B cell (primary cell): ENCODE data around the gene DKK3. TPM values are rescaled to one million over a fixed set of nuclear protein-coding genes. Genes with fewer than 3 reads are reported as not detected.

Experiments
- ATAC-seq: fragments of 200-7000 bp; cut with Tn5 transposase; one replicate; pipeline ENCODE4 v1.10.0; 2021; ENCODE audit warnings: low read depth, mild to moderate bottlenecking, moderate number of reproducible peaks, moderate library complexity
- CTCF ChIA-PET: fragments of 350-600 bp; sonication (Branson Sonifier 250); formaldehyde crosslinking; loops from one replicate; lab custom pipeline; 2021; ENCODE audit warnings: antibody characterized with exemption, inconsistent platforms; lab: Charles Lee
- POLR2A ChIA-PET: fragments of 350-600 bp; sonication (Branson Sonifier 250); formaldehyde crosslinking; loops from one replicate; lab custom pipeline; 2021; ENCODE audit warnings: antibody characterized with exemption; lab: Charles Lee
- DNase-seq: peaks from one replicate; pipeline ENCODE4 v3.0.0; 2013
- H2AFZ ChIP-seq: 2 replicates; pipeline ENCODE4 v1.6.1; 2012; ENCODE audit warnings: mild to moderate bottlenecking, low read depth, low read length; ENCODE audit not compliant: insufficient read depth, poor library complexity, severe bottlenecking
- H3K27ac ChIP-seq, 2 donors: 1 replicate in 1 of 2; 2 replicates in 1 of 2; pipeline ENCODE4 v1.5.1; 2012 to 2013; ENCODE audit warnings: low read length in 2 of 2, mild to moderate bottlenecking in 2 of 2, moderate library complexity in 1 of 2
- H3K27me3 ChIP-seq, 4 experiments: fragments of 200-600 bp in 1 of 4; sonication (generic) in 1 of 4; replicated peaks in 1 of 4; 1 replicate in 2 of 4; 2 replicates in 2 of 4; pipeline versions ENCODE4 v1.6.1 to v1.7.0; 2013 to 2016; ENCODE audit warnings: low read length in 3 of 4, mild to moderate bottlenecking in 2 of 4, mixed read lengths in 1 of 4, moderate library complexity in 1 of 4; ENCODE audit not compliant: insufficient read depth in 4 of 4, control insufficient read depth in 3 of 4; ENCODE audit errors: control extremely low read depth in 1 of 4
- H3K36me3 ChIP-seq, 2 experiments: replicated peaks in 1 of 2; 1 replicate in 1 of 2; 2 replicates in 1 of 2; pipeline versions ENCODE4 v1.6.1 to v1.7.1; 2013; ENCODE audit warnings: low read length in 1 of 2; ENCODE audit not compliant: insufficient read depth in 2 of 2, control insufficient read depth in 1 of 2; ENCODE audit errors: control extremely low read depth in 1 of 2, extremely low read depth in 1 of 2
- H3K4me1 ChIP-seq, 2 donors: fragments of 200-600 bp in 1 of 2; sonication (generic) in 1 of 2; 1 replicate in 1 of 2; 2 replicates in 1 of 2; pipeline versions ENCODE4 v1.5.1 to v1.6.1; 2013 to 2017; ENCODE audit warnings: low read length in 2 of 2; ENCODE audit not compliant: control insufficient read depth in 2 of 2, insufficient read depth in 2 of 2
- H3K4me2 ChIP-seq: replicated peaks from 2 replicates; pipeline ENCODE3; 2012; ENCODE audit warnings: mild to moderate bottlenecking, low read depth, low read length; ENCODE audit not compliant: poor library complexity, severe bottlenecking
- H3K4me3 ChIP-seq, 5 experiments: fragments of 200-600 bp in 1 of 5; sonication (generic) in 1 of 5; 1 replicate in 3 of 5; 2 replicates in 2 of 5; pipeline versions ENCODE4 v1.5.1 to v1.7.0; 2011 to 2016; ENCODE audit warnings: low read length in 4 of 5, mild to moderate bottlenecking in 4 of 5, low read depth in 2 of 5, control low read depth in 1 of 5, moderate library complexity in 1 of 5; ENCODE audit not compliant: insufficient read depth in 1 of 5; ENCODE audit errors: control extremely low read depth in 1 of 5, extremely low read depth in 1 of 5
- H3K79me2 ChIP-seq: fragments of 200-600 bp; sonication (generic); one replicate; pipeline ENCODE4 v1.6.0; 2016; ENCODE audit warnings: low read length; ENCODE audit not compliant: control insufficient read depth, insufficient read depth
- H3K9ac ChIP-seq: fragments of 200-600 bp; sonication (generic); 2 replicates; pipeline ENCODE4 v1.6.1; 2017; ENCODE audit warnings: mild to moderate bottlenecking, low read length, moderate library complexity
- H3K9me3 ChIP-seq, 3 donors: one replicate each; pipeline versions ENCODE4 v1.6.1 to v1.7.1; 2013; ENCODE audit warnings: low read length in 2 of 3; ENCODE audit not compliant: control insufficient read depth in 2 of 3, insufficient read depth in 1 of 3; ENCODE audit errors: control extremely low read depth in 1 of 3
- H4K20me1 ChIP-seq: 2 replicates; pipeline ENCODE4 v1.6.0; 2012; ENCODE audit warnings: mild to moderate bottlenecking, low read length; ENCODE audit not compliant: insufficient read depth, control insufficient read depth, poor library complexity, severe bottlenecking
- H3K27ac Mint-ChIP-seq: one replicate; pipeline ENCODE4 v1.8.0; 2021; ENCODE audit warnings: mixed read lengths
- H3K27me3 Mint-ChIP-seq: one replicate; pipeline ENCODE4 v1.8.0; 2021; ENCODE audit warnings: mixed read lengths
- H3K4me1 Mint-ChIP-seq: one replicate; pipeline ENCODE4 v1.8.0; 2021; ENCODE audit warnings: mixed read lengths
- H3K4me3 Mint-ChIP-seq: one replicate; pipeline ENCODE4 v1.8.0; 2021; ENCODE audit warnings: mixed read lengths
- H3K9me3 Mint-ChIP-seq: one replicate; pipeline ENCODE4 v1.8.0; 2022; ENCODE audit warnings: mixed read lengths; ENCODE audit not compliant: insufficient read depth
- CTCF ChIP-seq: fragments of 200-600 bp; IDR thresholded peaks from one replicate; pipeline ENCODE4 v1.8.0; 2022; ENCODE audit warnings: antibody characterized with exemption, mild to moderate bottlenecking
- EZH2 ChIP-seq: IDR thresholded peaks from 2 replicates; pipeline ENCODE4 v1.6.1; 2012; ENCODE audit warnings: borderline replicate concordance, low read depth, mild to moderate bottlenecking, moderate library complexity, low read length; ENCODE audit not compliant: insufficient read depth, poor library complexity, severe bottlenecking
- WGBS: methylation state at CpG from one replicate; pipeline ENCODE4 v1.1.5; 2013; ENCODE audit warnings: missing lambda C conversion rate; ENCODE audit not compliant: insufficient coverage; 5-methylcytosine and 5-hydroxymethylcytosine counted together
- intact Hi-C: fragments of 100-400 bp; cut with micrococcal nuclease; formaldehyde crosslinking; loops from one replicate; pipeline ENCODE4 v1.10.0; 2022
- polyA plus RNA-seq: library from polyadenylated mRNA; depleted of rRNA; stranded (reverse); fragments of >200 nt; gene quantifications from 2 replicates; pipeline ENCODE4 v1.2.3, GENCODE V29; 2012
- total RNA-seq, 2 donors: library from RNA; stranded (reverse); fragments of 120-200 nt in 1 of 2; gene quantifications; 1 replicate in 1 of 2; 2 replicates in 1 of 2; pipeline versions ENCODE4 v1.2.3 to v1.2.4, GENCODE V29; 2013 to 2022

DKK3 gene
- total and polyA plus RNA-seq, 2 donors (not counting 1 experiment from before 2014, with no cell fraction given): 0.33 TPM; not detected in 1

- H3K27me3 Mint-ChIP-seq: peaks cover 28% of the 10 kb centered on the region
- CTCF ChIA-PET: no interaction called here
These were observed 12.1 kb upstream of the DKK3 start for GRCh38 chr11:12020546-12020945.

GRCh38 chr11:12019866-12020416 lies 11.5 kb upstream of the DKK3 start:
- Histone ChIP-seq H3K79me2 (no peaks in the 10 kb centered on the region), H4K20me1 (no peaks in the 10 kb centered on the region), H3K4me2 (no peak overlapping the region), H3K4me1 (no peaks in the 10 kb centered on the region), H3K9me3 (peaks cover 0 to 7% (median 6%) of the 10 kb centered on the region in 3 donors), H2AFZ (no peak overlapping the region), H3K27ac (no peak overlapping the region), H3K27me3 (peaks cover 0 to 6% (median 1%) of the 10 kb centered on the region in 4 experiments), H3K36me3 (no peaks in the 10 kb centered on the region), H3K9ac (no peak overlapping the region), H3K4me3 (no peak overlapping the region)
- TF ChIP-seq CTCF: no peak
- TF ChIP-seq EZH2: no peak
- Mint-ChIP-seq H3K4me3 (no peak overlapping the region), H3K27ac (no peak overlapping the region), H3K27me3 (peaks cover 31% of the 10 kb centered on the region), H3K4me1 (no peaks in the 10 kb centered on the region), H3K9me3 (peaks cover 2% of the 10 kb centered on the region)
- ATAC-seq (no peak), DNase-seq (no peak)
- ChIA-PET POLR2A (no interaction called here), CTCF (no interaction called here)
- WGBS: no CpG with 5 or more reads among the region's 3 CpGs
- intact Hi-C loops: no loop called here

More at GRCh38 chr11:12020546-12020945, 12.1 kb upstream of the DKK3 start:
- Mint-ChIP-seq H3K27ac (no peak overlapping the region), H3K4me1 (no peaks in the 10 kb centered on the region), H3K4me3 (no peak overlapping the region), H3K9me3 (peaks cover 2% of the 10 kb centered on the region)
- ATAC-seq (no peak), DNase-seq (no peak)
- H3K27me3 ChIP-seq: peaks cover 0 to 5% (median 1%) of the 10 kb centered on the region in 4 experiments
- no peak overlapping the region for H2AFZ ChIP-seq
- no peaks in the 10 kb centered on the region for H3K4me1 ChIP-seq
- no peak overlapping the region for H3K4me3 ChIP-seq
- H3K79me2 ChIP-seq: no peaks in the 10 kb centered on the region
- intact Hi-C loops: no loop called here
- H3K36me3 ChIP-seq: no peaks in the 10 kb centered on the region
- H3K27ac ChIP-seq: no peak overlapping the region
- POLR2A ChIA-PET: no interaction called here
- 80% methylated on average over 1 of the region's 2 CpGs for WGBS
- no peaks in the 10 kb centered on the region for H4K20me1 ChIP-seq
- no peak for TF ChIP-seq EZH2
- TF ChIP-seq CTCF: no peak
- no peak overlapping the region for H3K4me2 ChIP-seq
- H3K9ac ChIP-seq: no peak overlapping the region
- H3K9me3 ChIP-seq: peaks cover 0 to 7% (median 6%) of the 10 kb centered on the region in 3 donors
